Small intestine (tissue), 7 donors: ENCODE results near the gene GNPTG. TPM values are rescaled to one million over a fixed set of nuclear protein-coding genes. Genes with fewer than 3 reads are reported as not detected.

Source experiments
- DNase-seq, 2 donors: peaks; one replicate each; pipeline versions ENCODE4 v3.0.0 to v3.0.0-alpha.2; 2013
- FAIRE-seq: peaks from 2 replicates; lab custom pipeline; 2012; peaks lifted over from hg19 to GRCh38; lab: Jason Lieb, UNC
- H3K27ac ChIP-seq, 3 donors: one replicate each; pipeline ENCODE4 v1.5.1; 2013; ENCODE audit warnings: low read length in 2 of 3, mild to moderate bottlenecking in 2 of 3, control low read depth in 1 of 3, inconsistent platforms in 1 of 3, low read depth in 1 of 3, moderate library complexity in 1 of 3
- H3K27me3 ChIP-seq, 3 donors: one replicate each; pipeline ENCODE4 v1.6.1; 2013; ENCODE audit warnings: low read length in 3 of 3, inconsistent platforms in 1 of 3; ENCODE audit not compliant: control insufficient read depth in 3 of 3, insufficient read depth in 3 of 3
- H3K36me3 ChIP-seq, 3 donors: one replicate each; pipeline ENCODE4 v1.6.1; 2013; ENCODE audit warnings: low read length in 3 of 3, inconsistent platforms in 1 of 3, low read depth in 1 of 3, mild to moderate bottlenecking in 1 of 3, moderate library complexity in 1 of 3; ENCODE audit not compliant: control insufficient read depth in 3 of 3, insufficient read depth in 2 of 3
- H3K4me1 ChIP-seq, 3 donors: one replicate each; pipeline ENCODE4 v1.6.1; 2013; ENCODE audit warnings: low read length in 2 of 3, inconsistent platforms in 1 of 3, low read depth in 1 of 3, mild to moderate bottlenecking in 1 of 3, moderate library complexity in 1 of 3; ENCODE audit not compliant: control insufficient read depth in 3 of 3, insufficient read depth in 2 of 3
- H3K4me3 ChIP-seq, 3 donors: one replicate each; pipeline ENCODE4 v1.5.1; 2013; ENCODE audit warnings: low read length in 3 of 3, control low read depth in 1 of 3, inconsistent platforms in 1 of 3, low read depth in 1 of 3, mild to moderate bottlenecking in 1 of 3, moderate library complexity in 1 of 3
- H3K9me3 ChIP-seq, 2 donors: one replicate each; pipeline ENCODE4 v1.6.1; 2013; ENCODE audit warnings: low read depth in 1 of 2, low read length in 1 of 2; ENCODE audit not compliant: control insufficient read depth in 2 of 2, insufficient read depth in 1 of 2
- WGBS, 3 donors: extraction: QIAGEN DNeasy Blood & Tissue Kit; methylation state at CpG; one replicate each; pipeline ENCODE4 v1.1.7; 2013; 5-methylcytosine and 5-hydroxymethylcytosine counted together
- polyA plus RNA-seq, 4 donors: library from polyadenylated mRNA; stranded (reverse) in 3 of 4; unstranded in 1 of 4; fragments of 200-250 nt in 3 of 4; fragments of 120-200 nt in 1 of 4; gene quantifications; one replicate each; pipeline versions ENCODE4 v1.2.1 to v1.2.3, GENCODE V29; 2013
- donor health status: healthy with polysubstance abuse.
- donor health status: control.
- donor health status: control.
- donor health status: Bipolar disorder and iron deficiency.
- donor health status: healthy.

The GNPTG gene
- polyA plus RNA-seq, 4 donors, result 34.3 to 84.7 (median 43.9) TPM

GRCh38 chr16:1350691-1351090, 1.0 kb upstream of the GNPTG start:
- Histone ChIP-seq H3K4me1 (peaks cover 0 to 13% (median 13%) of the 10 kb centered on the region in 3 donors), H3K36me3 (peaks cover 2 to 47% (median 4%) of the 10 kb centered on the region in 3 donors), H3K9me3 (no peaks in the 10 kb centered on the region), H3K4me3 (peak overlapping the region in 2 of 3 donors; percentile 66 to 92), H3K27me3 (no peaks in the 10 kb centered on the region), H3K27ac (no peak overlapping the region)
- 72 to 80% (median 74%) methylated on average over 19 of the region's 19 CpGs for WGBS, 3 donors
- no peak for FAIRE-seq
- DNase-seq, result no peak

DNA sequence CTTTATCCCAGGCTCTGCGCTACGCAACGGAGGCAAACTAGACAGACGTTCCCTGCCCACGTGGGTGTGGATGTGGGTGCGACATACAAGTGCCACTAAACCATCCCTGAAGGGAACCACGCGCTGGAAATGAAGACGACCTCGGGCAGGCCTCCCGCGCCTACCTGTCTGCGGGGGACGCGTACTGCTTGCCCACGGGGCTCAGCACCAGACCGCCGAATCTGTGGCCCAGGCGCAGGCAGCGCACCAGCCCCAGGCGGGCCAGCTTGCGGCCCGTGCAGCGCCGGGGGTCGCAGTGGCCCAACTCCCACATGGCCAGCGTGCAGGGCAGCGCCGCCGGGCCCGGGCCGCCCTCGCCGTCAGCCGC, 533 bp upstream of the GNPTG start:
- H3K9me3 ChIP-seq, result no peaks in the 10 kb centered on the region
- H3K4me3 ChIP-seq, result peak overlapping the region; percentile 66 to 92 (median 89)
- peaks cover 2 to 45% (median 4%) of the 10 kb centered on the region in 3 donors for H3K36me3 ChIP-seq
- H3K4me1 ChIP-seq, result peaks cover 0 to 13% (median 13%) of the 10 kb centered on the region in 3 donors
- DNase-seq (no peak), FAIRE-seq (no peak)
- 0 to 1% (median 0%) methylated on average over 28 to 35 of the region's 35 CpGs for WGBS, 3 donors
- peak overlapping the region in 2 of 3 donors; percentile 24 to 26 for H3K27ac ChIP-seq
- H3K27me3 ChIP-seq, result no peaks in the 10 kb centered on the region

DNA sequence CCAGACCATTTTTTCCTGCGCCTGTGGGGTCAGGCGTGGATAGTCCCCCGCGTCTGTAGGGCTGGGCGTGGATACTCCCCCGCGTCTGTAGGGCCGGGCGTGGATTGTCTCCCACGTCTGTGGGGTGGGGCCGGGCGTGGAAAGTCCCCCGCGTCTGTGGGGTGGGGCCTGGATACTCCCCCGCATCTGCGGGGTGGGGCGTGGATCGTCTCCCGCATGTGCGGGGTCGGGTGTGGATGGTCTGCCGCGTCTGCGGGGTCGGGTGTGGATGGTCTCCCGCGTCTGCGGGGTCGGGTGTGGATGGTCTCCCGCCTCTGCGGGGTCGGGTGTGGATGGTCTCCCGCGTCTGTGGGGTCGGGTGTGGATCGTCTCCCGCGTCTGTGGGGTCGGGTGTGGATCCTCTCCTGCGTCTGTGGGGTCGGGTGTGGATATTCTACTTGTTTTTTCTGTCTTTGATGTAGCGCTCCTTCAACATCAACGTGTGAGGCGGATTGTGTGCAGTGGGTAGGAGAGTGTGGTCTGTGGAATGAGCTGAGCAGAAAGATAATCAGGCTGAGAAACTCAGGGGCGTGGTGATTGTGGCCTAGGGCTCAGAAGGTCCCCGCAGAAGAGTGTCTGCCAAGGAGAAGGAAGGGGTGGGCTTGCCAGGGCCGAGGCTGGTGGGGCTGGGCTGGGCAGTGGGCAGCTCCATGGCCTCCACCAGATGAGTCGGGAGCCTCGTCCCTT, 3.2 kb downstream of the GNPTG start:
- DNase-seq (no peak), FAIRE-seq (no peak)
- Histone ChIP-seq H3K9me3 (no peaks in the 10 kb centered on the region), H3K4me3 (no peak overlapping the region), H3K4me1 (peaks cover 0 to 13% (median 13%) of the 10 kb centered on the region in 3 donors), H3K36me3 (peaks cover 0 to 32% (median 2%) of the 10 kb centered on the region in 3 donors), H3K27ac (no peak overlapping the region), H3K27me3 (no peaks in the 10 kb centered on the region)
- 71 to 86% (median 76%) methylated on average over 46 to 49 of the region's 49 CpGs for WGBS, 3 donors

- FAIRE-seq (no peak), DNase-seq (no peak)
- Histone ChIP-seq H3K27ac (no peak overlapping the region), H3K9me3 (no peaks in the 10 kb centered on the region), H3K36me3 (peaks cover 0 to 32% (median 0%) of the 10 kb centered on the region in 3 donors), H3K4me3 (no peak overlapping the region), H3K27me3 (no peaks in the 10 kb centered on the region), H3K4me1 (peaks cover 0 to 13% (median 11%) of the 10 kb centered on the region in 3 donors)
- WGBS, 3 donors, result 83 to 85% (median 83%) methylated on average over 14 to 15 of the region's 15 CpGs
Observed at GRCh38 chr16:1355591-1355990, 3.9 kb downstream of the GNPTG start.

GRCh38 chr16:1356061-1356900, 4.5 kb downstream of the GNPTG start:
- peaks cover 0 to 9% (median 4%) of the 10 kb centered on the region in 3 donors for H3K4me1 ChIP-seq
- peaks cover 0 to 38% (median 0%) of the 10 kb centered on the region in 3 donors for H3K36me3 ChIP-seq
- no peaks in the 10 kb centered on the region for H3K9me3 ChIP-seq
- no peak overlapping the region for H3K4me3 ChIP-seq
- no peaks in the 10 kb centered on the region for H3K27me3 ChIP-seq
- no peak overlapping the region for H3K27ac ChIP-seq
- FAIRE-seq (no peak), DNase-seq (no peak)
- WGBS, 3 donors, result 66 to 82% (median 69%) methylated on average over 23 to 33 of the region's 33 CpGs

DNA sequence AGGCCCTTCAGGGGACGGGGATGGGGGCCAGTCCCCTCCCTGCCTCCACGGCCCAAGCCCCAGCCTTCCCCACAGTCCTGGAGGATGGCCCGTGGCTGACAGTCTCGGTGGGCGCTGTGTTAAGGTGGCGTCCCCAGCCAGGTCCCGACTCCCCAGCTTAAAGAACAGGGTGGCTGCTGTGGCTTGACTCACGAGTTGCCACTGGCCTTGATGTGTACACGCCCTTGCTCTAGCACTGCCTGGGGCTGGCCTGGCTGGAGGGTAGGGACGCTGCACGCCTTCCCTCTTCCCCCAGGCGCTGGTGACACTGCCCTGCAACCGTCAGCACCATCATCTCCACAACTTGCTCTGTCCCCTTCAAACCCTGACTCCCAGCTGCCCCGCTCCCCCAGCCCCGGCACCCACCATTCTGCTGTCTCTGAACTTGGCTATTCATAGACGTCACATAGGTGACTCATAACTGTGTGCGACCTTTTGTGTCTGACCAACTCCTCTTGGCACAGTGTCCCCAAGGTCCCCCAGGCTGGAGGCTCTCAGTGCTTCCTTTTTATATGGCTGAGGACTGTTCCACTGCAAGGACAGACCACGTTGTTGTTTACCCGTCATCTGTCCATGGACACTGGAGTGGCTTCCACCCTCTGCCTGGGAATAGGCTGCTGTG, 6.3 kb downstream of the GNPTG start:
- Histone ChIP-seq H3K36me3 (peaks cover 0 to 56% (median 7%) of the 10 kb centered on the region in 3 donors), H3K9me3 (no peaks in the 10 kb centered on the region), H3K27ac (no peak overlapping the region), H3K4me3 (no peak overlapping the region), H3K4me1 (peaks cover 0 to 5% (median 0%) of the 10 kb centered on the region in 3 donors), H3K27me3 (no peaks in the 10 kb centered on the region)
- FAIRE-seq (no peak), DNase-seq (no peak)
- WGBS, 3 donors, result 82 to 84% (median 83%) methylated on average over 19 of the region's 19 CpGs

DNA sequence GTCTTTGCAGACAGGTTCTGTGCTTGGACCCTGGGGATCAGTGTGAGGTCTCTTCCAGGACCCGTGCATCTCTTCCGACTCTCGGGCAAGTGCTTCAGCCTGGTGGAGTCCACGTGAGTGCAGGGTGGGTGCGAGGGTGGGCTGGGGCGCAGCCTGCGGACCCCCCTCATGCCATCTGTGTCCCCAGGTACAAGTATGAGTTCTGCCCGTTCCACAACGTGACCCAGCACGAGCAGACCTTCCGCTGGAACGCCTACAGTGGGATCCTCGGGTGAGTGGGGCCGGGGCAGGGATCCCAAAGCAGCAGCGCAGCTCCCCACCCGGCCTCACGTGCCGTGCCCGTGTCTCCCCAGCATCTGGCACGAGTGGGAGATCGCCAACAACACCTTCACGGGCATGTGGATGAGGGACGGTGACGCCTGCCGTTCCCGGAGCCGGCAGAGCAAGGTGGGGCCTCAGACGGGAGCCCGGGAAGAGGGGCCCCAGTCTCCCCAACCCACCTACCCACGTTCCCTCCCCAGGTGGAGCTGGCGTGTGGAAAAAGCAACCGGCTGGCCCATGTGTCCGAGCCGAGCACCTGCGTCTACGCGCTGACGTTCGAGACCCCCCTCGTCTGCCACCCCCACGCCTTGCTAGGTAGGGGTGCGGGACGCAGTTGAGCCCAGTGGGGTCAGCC, 10.1 kb downstream of the GNPTG start:
- no peak for DNase-seq
- H3K4me3 ChIP-seq, result no peak overlapping the region
- H3K36me3 ChIP-seq, result peaks cover 10 to 82% (median 13%) of the 10 kb centered on the region in 3 donors
- no peak for FAIRE-seq
- H3K27me3 ChIP-seq, result no peaks in the 10 kb centered on the region
- 93 to 95% (median 94%) methylated on average over 40 to 43 of the region's 43 CpGs for WGBS, 3 donors
- no peaks in the 10 kb centered on the region for H3K9me3 ChIP-seq
- no peaks in the 10 kb centered on the region for H3K4me1 ChIP-seq
- H3K27ac ChIP-seq, result no peak overlapping the region
